OCI-M1 (cell line): ENCODE results near the gene FAM25G.
A peak's percentile ranks its signal among the peaks of the same experiment; 100 is the strongest.
"Not testable (repeated sequence)": the region's sequence is repeated elsewhere in the genome, so short reads cannot be mapped to it uniquely, and the experiment has no call there.

ENCODE experiments used
- DNase-seq: peaks from one replicate; lab custom pipeline; 2025; lab: John Stamatoyannopoulos, UW

FAM25G gene

DNA sequence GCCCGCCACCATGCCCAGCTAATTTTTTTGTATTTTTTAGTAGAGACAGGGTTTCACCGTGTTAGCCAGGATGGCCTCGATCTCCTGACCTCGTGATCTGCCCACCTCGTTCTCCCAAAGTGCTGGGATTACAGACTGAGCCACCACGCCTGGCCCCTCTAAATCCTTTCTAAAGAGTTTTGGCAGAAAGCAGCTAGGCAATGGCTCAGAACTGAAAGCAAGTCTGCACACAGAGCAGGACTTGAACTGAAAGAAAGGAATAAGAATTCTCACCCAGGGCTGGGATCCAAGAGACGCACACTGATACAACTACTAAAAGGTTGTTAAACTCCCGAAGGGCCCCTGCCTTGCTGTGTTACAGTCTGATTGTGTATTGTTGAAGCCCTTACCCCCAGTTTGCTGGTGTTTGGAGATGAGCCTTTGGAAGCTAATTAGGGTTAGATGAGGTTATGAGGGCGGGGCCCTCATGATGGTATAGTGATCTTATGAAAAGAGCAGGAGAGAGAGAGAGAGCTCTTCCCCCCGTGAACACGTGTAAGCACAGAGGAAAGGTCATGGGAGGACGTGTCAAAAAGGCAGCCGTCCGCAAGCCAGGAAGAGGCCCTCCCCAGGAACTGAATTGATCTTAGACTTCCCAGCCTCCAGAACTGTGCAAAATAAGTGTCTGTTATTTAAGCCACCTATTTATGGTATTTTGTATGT is 26.1 kb downstream of the FAM25G start:
- DNase-seq, result not testable (repeated sequence)

DNA sequence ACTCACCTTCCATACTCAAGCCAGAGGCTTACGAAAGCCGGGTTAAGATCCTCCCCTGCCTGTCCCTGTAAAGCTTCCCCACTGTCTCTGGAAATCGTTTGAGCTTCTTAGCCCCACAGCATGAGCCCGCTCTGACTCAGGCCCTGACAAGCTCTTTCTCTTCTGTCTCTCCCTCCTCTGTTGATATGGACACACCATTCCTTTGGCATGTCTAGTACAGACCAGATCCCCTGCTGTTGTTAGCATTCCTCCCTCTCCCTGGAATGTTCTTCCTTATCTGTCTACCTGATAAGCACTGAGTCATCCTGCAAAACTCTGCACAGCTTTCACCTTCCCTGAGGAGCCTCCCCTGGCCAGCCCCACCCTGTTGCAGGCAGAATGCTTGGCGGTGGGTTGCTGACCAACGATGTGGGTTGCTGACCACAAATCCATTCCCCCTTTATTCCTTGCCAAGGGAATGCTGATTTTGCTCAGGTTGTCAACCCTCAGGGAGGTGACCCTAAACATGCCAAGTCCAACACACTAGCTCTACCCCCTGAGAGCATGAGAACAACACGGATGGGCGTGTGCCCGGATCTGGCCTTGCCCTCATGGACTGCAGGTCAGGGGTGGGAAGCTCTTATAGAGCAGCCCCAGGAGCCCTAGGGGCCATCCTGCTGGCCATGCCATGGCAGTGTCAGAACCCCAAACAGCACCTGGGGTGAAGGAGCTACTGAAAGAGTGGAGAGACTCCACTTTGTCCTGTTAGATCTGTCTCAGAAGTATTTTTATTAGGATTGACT is 28.7 kb downstream of the FAM25G start:
- DNase-seq, result not testable (repeated sequence)

- peak; percentile 52 for DNase-seq
These were observed 30.2 kb downstream of the FAM25G start for GRCh38 chr10:47461261-47461687.

DNA sequence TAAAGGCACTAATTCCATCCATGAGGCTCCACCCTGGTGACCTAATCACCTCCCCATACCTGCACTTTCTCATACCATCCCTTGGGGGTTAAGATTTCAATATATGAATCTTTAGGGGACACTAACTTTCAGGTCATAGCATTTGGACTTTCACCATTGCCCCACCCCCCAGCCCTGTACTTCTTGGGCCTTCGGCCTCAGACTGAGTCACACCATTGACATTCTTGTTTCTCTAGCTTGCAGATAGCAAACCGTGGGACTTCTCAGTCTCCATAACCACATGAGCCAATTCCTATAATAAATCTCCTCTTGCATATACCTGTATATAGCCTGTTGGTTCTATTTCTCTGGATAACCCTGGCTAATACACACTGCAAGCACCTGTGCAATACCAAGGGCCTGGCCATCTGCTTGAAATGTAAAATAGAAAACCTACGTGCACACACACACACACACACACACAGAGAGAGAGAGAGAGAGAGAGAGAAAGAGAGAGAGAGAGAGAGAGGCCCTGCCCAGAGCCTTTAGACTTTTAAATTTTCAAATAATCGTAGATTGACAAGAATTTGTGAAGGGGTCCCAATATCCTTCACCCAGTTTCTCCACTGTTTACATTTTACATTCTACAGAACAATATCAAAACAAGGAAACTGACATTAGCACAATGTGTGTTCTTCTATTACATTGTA is 32.9 kb downstream of the FAM25G start:
- DNase-seq, result no peak

DNA sequence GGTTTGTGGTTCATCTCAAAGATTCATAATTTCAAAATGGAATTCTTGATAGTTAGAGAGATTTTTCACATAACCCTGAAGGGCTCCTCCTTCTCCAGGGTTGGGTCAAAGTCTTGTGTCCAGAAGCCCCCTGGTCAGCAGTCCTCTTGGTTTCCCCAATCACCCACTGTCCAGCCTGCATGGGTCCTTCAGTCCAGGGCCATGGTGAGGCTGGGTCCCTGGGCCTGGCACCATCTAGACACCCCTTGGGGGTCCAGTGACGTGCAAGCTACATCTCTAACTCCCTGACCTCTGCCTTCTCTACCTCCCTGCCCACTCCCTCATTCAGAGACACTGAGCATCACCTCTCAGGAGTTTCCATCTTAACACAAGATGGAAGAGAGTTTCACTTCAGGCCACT is 33.7 kb downstream of the FAM25G start:
- no peak for DNase-seq

DNA sequence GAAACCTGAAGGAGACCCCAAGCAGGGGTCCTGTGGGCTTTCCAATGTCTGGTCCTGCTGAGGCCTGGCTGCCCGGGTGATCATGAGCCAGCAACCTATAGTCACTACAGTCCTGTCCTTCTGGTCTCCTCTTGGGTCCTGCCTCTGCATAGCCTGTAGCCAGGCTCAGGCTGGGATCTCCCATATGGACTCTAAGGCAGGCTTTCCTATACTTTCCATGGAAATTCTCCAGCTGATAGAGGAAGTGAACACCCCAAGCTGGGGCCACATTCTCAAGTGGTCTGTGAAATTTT is 34.0 kb downstream of the FAM25G start:
- no peak for DNase-seq

GRCh38 chr10:47456794-47457527 is 34.5 kb downstream of the FAM25G start:
- no peak for DNase-seq

DNA sequence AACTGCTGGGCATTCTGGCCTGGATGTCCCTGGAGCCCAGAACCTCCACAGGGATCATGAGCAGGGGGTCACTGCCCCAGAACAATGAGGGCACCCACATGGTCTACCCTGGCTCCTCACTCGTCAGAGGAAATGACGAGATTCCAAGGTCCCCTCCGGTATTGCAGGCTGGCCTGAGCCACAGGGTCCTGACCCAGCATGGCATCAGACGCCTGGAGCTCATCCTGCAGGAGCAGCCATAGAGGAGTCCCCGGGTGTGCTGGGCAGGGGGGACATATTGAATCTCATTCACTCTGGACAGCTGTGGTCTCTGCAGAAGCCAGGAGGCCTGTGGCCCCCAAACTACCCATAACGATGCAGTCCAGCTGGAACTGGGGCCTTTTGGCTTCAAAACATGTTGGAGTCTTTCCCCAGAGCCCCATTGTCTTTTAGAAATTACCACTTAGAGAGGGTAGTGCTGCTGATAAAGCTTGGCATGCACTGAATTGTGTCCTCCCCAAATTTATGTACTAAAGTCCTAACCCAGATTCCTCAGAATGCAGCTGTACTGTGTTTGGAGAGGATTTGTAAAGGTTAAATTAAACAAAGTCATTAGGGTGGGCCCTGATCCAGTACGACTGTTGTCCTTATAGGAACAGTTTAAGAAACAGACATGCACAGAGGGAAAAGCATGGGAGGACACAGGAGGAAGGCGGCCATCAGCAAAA is 35.3 kb downstream of the FAM25G start:
- DNase-seq, result no peak

DNA sequence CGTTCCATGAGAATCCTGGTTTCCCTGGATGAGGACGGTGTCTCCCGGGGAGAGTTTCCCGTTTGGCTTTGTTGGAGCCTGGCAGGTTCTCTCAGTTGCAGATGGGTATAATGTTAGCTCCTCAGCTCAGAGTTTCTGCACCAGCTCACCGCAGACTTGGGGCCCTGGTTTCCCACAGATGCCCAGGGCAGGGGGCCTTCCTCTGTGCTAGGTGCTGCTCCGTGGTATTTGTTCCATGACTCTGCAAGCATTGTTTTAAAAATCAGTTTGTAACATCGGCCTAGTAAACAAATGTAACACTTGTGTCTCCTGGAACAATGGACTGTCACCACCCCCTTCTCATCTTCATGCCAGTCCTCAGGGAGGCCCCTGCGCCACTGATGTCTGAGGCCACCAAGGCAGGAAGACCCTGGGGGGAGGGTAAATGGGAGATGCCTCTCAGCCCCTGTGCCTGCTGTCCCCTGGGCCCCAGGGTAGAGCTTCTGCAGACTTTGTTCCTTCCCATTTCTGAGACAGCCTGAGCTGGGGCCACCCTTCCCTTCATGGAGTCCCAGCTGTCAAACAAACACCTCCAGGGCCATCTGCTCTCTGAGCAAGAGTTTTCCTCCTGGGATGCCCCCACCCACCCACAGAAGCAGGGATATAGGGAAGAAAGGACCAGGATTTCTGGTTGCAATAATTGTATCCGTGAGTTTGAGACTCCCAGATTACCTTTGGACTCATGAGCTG is 36.0 kb downstream of the FAM25G start:
- DNase-seq, result not testable (repeated sequence)

GRCh38 chr10:47454780-47455058 is 36.8 kb downstream of the FAM25G start:
- no peak for DNase-seq

- DNase-seq, result no peak
These were observed 37.3 kb downstream of the FAM25G start for GRCh38 chr10:47454008-47454779.

- no peak for DNase-seq
These were observed 38.1 kb downstream of the FAM25G start for GRCh38 chr10:47453141-47454007.

- DNase-seq, result no peak
These were observed 38.9 kb downstream of the FAM25G start for GRCh38 chr10:47452495-47453140.

GRCh38 chr10:47451998-47452494 is 39.5 kb downstream of the FAM25G start:
- DNase-seq, result no peak

DNA sequence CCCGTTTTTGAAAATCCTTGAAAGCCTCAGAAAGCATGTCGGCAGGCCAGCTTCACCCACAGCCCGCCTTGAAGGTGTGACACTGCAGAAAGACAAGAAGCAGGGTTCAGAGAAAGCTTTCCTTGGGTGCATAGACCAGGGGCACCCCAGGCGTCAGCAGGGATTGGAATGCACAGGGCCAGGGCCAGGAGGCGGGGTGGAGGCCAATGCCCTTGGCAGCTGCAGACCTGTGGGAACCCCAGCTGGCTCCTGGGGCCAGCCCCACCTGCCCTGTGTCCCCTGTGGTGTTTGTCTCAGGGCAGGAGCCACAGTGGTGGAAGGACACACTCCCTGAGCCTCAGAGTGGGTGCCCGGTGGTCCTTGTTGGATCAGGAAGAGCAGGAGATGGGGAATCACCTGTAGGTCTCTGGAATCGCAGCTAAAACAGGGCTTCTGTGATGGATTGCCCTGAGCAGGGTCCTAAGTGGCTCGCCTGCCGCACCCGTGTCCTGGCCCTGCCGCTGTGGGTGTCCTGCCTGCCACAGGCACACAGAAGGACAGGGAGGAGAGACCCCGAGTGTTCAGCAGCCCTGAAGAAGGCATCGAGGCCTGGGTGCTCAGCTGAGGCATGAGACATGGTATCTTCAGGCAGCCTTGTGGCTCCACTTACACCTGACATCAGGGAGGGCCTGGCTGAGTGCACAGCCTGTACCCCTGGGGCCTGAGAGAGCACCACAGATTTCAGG is 40.1 kb downstream of the FAM25G start:
- DNase-seq, result no peak

GRCh38 chr10:47450442-47450841 is 41.1 kb downstream of the FAM25G start:
- DNase-seq, result no peak

GRCh38 chr10:47449979-47450378 is 41.5 kb downstream of the FAM25G start:
- no peak for DNase-seq
